Erythroblast (primary cell): ENCODE results near the gene HJURP.

Experiments
- DNase-seq, 2 experiments: peaks; one replicate each; lab custom pipeline; 2025; lab: John Stamatoyannopoulos, UW
- GATA1 ChIP-seq: IDR thresholded peaks from 2 replicates; pipeline ENCODE4 v1.6.1; 2011; ENCODE audit warnings: low read depth, mild to moderate bottlenecking, control low read depth, low read length, moderate library complexity
- POLR2A ChIP-seq: IDR thresholded peaks from 2 replicates; pipeline ENCODE4 v1.6.1; 2011; ENCODE audit warnings: mild to moderate bottlenecking, low read length

Gene HJURP

DNA sequence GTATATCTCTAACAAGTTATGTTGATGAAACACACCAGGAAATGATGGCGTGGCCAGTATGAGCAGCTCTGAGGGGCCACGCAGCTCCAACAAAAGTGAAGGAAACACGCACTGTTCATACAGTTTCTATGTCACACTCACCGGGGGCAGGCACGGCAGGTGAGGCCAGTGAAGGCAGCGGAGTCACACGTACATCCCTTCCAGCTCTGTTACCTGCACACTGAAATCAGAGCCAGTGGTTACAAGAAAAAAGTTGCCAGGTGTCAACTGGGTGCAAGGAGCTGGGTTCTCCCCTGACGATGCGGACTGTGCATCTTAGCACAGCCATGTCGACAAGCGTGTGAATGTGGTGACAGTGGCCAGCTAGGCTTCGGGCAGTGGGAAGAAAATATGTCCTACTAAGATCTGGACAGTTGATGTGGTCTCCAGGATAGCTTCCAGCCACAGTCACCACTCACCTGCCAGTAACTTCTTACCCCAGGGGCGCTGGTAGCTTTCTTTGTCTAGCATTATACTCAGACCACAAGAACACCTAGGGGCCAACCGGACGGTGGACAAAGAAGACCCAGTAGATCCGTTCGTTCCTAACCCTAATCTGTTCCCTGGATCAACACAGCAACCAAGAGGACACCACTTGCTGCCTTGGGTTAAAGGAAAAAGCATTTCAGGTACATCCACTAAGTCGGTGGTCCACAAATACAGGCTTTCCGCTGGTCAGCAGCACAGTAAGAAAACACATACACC is 10.1 kb downstream of the HJURP start:
- no peak for TF ChIP-seq GATA1
- TF ChIP-seq POLR2A: peak; percentile 6
- no peak for DNase-seq

DNA sequence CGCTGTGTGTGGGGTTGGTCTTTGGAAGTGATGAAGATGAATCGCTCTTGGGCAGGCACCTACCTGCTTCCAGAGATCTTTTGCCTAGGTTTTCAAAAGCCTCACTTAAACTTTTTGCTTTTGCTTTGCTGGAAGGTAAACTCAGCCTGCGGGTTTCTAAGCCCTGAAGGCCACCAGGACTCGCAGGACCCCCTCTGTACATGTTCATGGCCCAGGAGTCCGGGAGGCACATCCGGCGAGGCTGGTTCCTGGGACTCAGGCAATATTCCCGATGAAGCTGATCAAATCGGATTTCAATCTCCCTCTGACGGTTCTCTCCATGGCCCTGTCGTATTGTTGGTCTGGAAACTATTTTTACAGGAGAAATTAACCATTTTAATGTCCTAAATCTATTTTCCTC is 13.2 kb downstream of the HJURP start:
- DNase-seq: no peak
- TF ChIP-seq GATA1: no peak
- no peak for TF ChIP-seq POLR2A

DNA sequence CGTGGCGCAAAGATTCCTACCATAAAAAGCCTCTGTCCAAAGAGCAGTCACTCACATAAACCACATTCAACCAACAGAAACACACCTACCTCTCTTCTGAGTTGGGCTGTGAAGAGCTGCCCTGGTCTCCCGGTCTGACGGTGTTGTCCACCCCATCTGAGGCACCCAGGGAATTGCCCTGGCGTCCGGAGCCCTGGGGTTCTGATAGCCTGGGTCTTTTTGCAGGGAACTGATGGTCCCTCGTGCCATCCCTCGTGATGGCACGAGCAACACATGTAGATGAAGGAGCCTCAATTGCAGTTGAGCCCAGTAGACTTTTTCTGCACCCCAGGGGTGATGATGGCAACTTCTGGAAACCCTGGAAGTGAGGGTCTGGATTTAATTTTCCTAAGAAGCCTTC is 13.8 kb downstream of the HJURP start:
- TF ChIP-seq GATA1 (no peak), POLR2A (no peak)
- DNase-seq: no peak

DNA sequence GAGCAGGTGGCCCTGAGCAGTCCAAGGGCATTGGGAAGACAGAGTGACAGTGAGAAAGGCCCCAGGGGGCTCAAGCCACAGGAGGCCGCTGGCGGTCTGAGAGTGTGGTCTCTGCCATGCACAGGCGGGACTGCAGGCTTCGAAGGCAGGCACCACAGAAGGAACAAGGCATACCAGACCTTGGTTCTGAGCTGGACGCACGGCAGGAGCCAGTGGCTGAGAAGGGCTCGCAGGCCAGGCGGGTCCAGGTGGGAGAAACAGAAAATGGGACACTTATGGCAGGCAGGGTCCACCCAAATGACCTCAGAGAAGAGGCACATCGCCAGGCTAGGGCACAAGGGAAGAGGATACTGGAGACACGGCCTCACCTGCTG is 14.9 kb downstream of the HJURP start:
- DNase-seq: no peak
- TF ChIP-seq POLR2A (no peak), GATA1 (no peak)

DNA sequence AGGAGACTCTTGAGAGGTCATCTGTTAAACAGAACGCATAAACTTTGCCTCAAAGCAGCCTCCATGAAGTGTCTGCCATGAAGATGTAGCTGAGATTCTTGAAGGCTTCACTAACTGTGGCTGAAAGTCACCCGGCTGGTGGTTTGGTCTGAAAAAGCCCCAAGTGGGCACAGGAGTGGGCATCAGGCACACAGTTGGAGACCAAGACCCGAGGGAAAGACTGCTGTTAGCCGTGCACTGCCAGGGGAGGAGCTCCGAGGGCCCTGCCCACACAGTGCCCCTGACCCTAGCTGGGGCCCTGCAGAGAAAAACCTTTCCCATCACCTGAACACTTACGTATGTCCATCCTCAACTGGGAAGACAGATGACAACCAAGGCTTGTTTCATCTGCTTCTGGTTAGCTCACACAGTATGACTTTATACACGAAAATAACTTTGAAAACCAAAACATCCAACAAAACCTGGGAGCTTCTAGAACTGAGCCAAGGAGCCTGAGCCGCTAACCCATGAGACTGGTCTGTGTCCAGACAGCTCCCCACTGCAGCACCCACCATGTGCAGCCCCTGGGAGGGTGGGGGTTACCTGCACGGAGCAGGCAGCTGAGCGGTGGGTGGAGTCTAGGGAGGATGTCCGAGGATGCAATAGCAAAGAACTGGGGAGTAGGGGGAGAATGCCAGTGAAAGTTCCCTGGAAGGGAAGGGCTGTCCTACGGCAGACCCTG is 15.4 kb downstream of the HJURP start:
- DNase-seq: no peak
- TF ChIP-seq POLR2A: no peak
- TF ChIP-seq GATA1: no peak

DNA sequence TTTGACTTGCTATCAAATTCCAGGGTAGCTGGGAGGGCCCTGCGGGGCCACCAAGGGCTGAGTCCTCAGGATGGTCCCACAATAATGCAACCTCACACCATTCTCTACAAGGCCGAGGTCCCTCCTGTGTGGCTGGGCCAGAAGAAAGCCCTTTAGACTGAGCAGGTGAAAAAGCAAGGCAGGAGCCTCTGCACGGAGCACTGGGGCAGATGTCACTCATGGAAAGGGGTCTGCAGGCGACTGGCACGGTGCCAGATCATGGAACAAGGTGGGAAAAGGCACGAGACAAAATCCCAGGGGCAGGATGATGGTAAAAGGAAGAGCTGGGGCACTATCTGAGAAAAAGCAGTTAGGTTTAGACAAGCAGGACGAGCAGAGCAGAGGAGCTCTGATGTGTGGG is 16.1 kb downstream of the HJURP start:
- no peak for DNase-seq
- no peak for TF ChIP-seq POLR2A
- no peak for TF ChIP-seq GATA1

DNA sequence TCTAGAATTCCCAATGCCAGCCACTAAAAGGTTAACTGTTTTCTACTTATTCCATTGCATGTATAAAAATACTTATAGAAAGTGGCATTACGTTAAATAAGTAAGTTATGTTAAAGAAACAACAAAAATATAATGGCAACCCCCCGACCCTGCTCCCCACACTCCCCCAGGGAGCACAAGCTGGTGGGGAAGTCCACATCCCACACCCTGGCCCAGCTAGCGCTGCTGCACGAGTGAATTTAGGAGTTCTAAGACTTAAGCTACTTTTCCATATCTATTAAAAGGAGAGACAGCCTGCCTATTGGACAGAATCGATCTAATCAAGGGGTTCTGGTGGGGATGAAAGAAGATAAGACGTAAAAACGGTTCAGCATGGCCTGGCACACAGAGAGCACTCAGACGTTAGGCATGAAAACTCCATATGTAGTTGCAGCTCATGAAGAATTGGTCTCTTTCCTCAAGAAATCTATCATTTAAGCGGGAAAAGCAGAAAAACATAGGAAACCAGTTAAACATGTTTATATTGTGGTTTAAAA is 16.6 kb downstream of the HJURP start:
- TF ChIP-seq POLR2A (no peak), GATA1 (no peak)
- peak in 1 of 2 experiments; percentile 35 for DNase-seq

DNA sequence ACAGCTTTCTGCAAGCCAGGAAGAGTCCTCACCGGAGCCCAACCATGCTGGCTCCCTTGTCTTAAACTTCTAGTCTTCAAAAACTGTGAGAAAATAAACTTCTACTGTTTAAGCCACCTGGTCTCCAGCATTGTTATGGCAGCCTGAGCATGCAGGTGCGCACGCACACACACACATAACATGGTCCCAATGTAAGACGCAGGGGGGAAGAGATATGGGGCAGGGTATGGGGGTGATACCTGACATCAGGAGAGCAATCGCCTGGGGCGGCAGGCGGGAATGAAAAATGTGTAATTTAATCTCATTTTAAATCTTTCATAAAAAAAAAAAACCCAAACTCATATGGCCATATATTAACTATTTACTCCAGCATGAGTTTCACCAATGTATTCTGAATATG is 18.0 kb downstream of the HJURP start:
- no peak for DNase-seq
- TF ChIP-seq GATA1 (no peak), POLR2A (no peak)

DNA sequence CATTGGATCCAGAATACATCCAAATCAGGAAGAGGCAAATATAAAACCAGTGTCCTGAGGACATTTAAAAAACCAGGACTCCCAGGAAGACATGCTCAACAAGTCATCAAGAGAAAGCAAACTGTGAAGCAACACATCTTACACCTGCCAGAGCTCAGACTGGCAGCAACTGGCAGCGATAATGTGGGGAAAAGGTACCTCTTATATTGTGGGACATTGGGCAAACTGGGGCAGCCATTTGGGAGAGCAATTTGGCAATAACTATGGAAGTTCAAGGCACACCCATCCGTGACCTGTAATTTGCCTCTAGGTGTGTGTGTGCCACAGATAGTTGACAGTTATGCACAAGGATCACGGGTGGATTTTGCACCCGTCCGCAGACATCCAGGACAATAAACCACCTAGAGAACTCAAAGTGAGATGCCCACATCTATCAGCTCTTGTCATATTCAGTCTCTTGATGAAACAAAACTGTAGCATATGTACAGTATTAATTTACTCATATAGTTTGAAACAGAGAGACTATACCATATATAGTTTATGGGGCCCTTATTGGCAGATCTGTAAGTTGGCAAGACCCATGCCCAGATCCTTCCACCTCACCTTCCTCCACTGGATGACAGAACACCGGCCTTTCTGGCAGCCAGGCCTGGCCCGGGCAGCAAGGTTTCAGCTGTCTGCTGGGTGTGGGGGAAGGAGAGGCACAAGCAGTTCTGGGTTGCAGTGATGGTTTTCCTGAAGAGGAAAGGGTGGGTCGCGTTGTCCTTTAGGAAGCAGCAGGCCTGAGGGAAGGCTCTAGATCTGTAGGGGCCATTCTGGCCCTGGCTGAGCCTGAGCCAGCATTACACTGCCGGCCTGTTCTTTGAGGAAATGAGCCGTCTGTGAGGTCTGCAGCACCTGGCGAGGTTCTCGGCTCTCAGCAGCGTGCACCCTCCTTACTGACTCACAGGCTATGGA is 18.8 kb downstream of the HJURP start:
- DNase-seq: no peak
- TF ChIP-seq GATA1: no peak
- TF ChIP-seq POLR2A: no peak

DNA sequence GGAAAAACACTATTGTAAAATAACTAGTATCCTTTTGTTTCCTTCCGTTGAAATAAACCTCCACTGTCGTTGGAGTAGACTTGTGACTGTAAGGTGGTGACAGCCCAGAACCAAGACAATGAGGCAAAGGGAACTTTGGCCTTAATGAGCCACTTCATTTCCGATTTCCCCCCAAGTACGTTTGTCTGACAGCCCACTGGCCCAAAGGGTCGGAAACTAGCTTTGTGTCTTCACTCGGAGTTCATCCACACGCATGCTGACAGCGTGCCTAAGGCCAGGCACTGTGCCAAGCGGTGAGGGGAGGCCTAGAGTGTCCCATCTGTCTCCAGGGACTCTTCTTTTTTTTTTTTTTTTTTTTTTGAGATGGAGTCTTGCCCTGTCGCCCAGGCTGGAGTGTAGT is 21.0 kb downstream of the HJURP start:
- no peak for DNase-seq
- TF ChIP-seq GATA1 (no peak), POLR2A (no peak)

DNA sequence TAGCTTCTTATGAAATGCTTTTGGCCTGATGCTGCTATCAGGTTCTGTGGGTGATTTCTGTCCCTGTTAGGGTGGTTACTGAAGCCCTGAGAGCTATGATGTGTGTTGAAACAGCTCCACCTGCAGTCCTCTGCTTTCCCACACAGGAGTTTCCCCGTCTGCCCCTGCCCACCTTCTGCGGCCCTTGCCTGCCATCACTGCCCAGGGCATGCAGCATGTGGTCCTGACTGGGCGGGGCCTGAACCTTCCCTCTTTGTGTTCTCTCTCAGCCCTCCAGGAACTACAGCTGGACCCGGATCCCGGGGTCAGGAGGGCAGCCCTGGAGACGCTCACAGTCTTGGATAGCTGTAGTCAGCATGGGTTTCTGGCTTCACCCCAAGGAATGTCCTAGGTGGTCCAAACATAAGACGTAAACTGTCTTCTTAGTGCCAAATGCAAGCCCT is 21.4 kb downstream of the HJURP start:
- TF ChIP-seq GATA1 (no peak), POLR2A (peak; percentile 21)
- DNase-seq: peak; percentile 35 to 40

DNA sequence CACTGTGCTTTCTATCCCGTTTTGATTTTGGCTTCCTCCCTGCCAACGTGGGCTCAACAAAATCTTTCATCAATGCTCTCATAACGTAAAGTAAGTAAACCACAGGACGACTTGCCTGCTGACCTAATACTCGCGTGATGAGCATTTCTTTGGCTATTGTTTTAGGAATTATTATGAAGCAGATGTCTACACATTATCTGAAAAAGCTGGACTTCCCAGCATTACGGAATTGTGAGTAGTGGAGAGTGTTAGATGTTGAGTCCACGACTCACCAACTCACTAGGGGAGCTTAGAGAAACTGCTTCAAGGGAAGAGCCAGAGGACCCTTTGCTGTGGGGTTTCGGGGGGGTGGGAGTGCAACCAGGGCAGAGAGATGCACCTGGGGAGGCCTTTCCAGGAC is 21.9 kb downstream of the HJURP start:
- no peak for DNase-seq
- TF ChIP-seq GATA1 (no peak), POLR2A (peak; percentile 11)

DNA sequence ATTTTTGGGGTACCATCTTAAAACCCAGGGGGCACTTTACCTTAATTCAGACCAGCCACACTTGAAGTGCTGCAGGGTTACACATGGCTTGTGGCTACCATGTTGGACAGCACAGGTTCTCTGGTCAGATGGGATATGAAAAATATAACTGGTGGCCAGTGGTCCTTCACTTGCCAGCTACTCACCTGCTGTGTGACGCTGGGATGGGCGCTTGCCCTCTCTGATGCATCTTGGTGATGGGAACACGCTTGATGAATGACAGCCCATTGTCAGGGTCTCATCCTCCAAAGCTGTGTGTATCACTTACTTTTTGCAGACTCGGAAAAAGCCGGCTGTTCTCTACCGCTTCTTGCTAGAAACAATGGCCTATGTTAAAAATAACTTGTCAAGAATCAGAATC is 22.5 kb downstream of the HJURP start:
- TF ChIP-seq POLR2A: no peak
- TF ChIP-seq GATA1: no peak

More for the DNA sequence above, 22.5 kb downstream of the HJURP start:
- DNase-seq: no peak
